Testis (tissue), 3 donors: ENCODE results near the gene CBX7. TPM values are rescaled to one million over a fixed set of nuclear protein-coding genes. Genes with fewer than 3 reads are reported as not detected.

Source experiments
- DNase-seq: peaks from one replicate; pipeline ENCODE4 v3.0.0-alpha.2; 2019
- H3K27ac ChIP-seq, 2 donors: fragments of 200-600 bp; sonication (generic); one replicate each; pipeline ENCODE4 v1.5.1; 2019
- H3K27me3 ChIP-seq: fragments of 200-600 bp; sonication (generic); one replicate; pipeline ENCODE4 v1.5.1; 2019
- H3K36me3 ChIP-seq: fragments of 200-600 bp; sonication (generic); one replicate; pipeline ENCODE4 v1.5.1; 2017; ENCODE audit warnings: low read depth; ENCODE audit errors: missing control alignments
- H3K4me1 ChIP-seq: fragments of 200-600 bp; sonication (generic); one replicate; pipeline ENCODE4 v1.5.1; 2019
- H3K4me3 ChIP-seq, 2 donors: fragments of 200-600 bp; sonication (generic); one replicate each; pipeline ENCODE4 v1.5.1; 2017 to 2019
- H3K9me3 ChIP-seq: fragments of 200-600 bp; sonication (generic); one replicate; pipeline ENCODE4 v1.5.1; 2017
- POLR2A ChIP-seq: fragments of 450-650 bp; IDR thresholded peaks from one replicate; pipeline ENCODE4 v1.6.1; 2017; ENCODE audit warnings: antibody characterized with exemption, mild to moderate bottlenecking, moderate library complexity
- WGBS, 2 donors: methylation state at CpG; one replicate each; pipeline ENCODE4 v1.1.5; 2018; 5-methylcytosine and 5-hydroxymethylcytosine counted together
- intact Hi-C: fragments of 100-400 bp; cut with DNase I; formaldehyde crosslinking; loops from one replicate; pipeline ENCODE4 v1.15.1; 2023; ENCODE audit warnings: low total_unique reads
- polyA plus RNA-seq: library from polyadenylated mRNA; stranded (reverse); fragments of 350-450 nt; fragmentation: Illumina TruSeq; extraction: RNeasy Lipid Tissue Mini Kit (QIAGEN cat#74804); gene quantifications from one replicate; pipeline ENCODE4 v1.2.3, GENCODE V29; 2014; ENCODE audit warnings: low read depth, low replicate concordance; ENCODE audit not compliant: insufficient read depth
- total RNA-seq, 2 donors: library from RNA; depleted of rRNA; stranded (reverse); fragments of >200 nt; gene quantifications; one replicate each; pipeline ENCODE4 v1.2.3, GENCODE V29; 2016
- TF ChIP-seq, protein P1 (sequence below), 3 experiments: fragments of 450-650 bp in 2 of 3; fragments of 200-600 bp in 1 of 3; sonication (generic) in 1 of 3; IDR thresholded peaks; one replicate each; pipeline ENCODE4 v1.5.1; 2016 to 2019; ENCODE audit warnings: antibody characterized with exemption in 3 of 3, mild to moderate bottlenecking in 2 of 3, moderate library complexity in 1 of 3

CBX7 gene
- total and polyA plus RNA-seq, 3 donors from 2014 or later = 25.7 to 62.8 (median 51.3) TPM

DNA sequence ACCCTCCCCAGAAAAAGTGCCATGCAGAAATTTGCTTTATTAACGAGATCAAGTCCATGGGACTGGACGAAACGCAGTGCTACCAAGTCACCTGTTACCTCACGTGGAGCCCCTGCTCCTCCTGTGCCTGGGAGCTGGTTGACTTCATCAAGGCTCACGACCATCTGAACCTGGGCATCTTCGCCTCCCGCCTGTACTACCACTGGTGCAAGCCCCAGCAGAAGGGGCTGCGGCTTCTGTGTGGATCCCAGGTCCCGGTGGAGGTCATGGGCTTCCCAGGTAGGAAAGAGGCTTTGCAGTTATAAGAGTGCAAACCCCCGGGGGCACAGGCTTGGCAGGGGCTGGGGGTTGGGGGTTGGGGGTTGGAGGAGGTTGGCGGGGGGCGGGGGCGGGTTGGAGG, 51.3 kb downstream of the CBX7 start:
- TF ChIP-seq, protein P1, sequence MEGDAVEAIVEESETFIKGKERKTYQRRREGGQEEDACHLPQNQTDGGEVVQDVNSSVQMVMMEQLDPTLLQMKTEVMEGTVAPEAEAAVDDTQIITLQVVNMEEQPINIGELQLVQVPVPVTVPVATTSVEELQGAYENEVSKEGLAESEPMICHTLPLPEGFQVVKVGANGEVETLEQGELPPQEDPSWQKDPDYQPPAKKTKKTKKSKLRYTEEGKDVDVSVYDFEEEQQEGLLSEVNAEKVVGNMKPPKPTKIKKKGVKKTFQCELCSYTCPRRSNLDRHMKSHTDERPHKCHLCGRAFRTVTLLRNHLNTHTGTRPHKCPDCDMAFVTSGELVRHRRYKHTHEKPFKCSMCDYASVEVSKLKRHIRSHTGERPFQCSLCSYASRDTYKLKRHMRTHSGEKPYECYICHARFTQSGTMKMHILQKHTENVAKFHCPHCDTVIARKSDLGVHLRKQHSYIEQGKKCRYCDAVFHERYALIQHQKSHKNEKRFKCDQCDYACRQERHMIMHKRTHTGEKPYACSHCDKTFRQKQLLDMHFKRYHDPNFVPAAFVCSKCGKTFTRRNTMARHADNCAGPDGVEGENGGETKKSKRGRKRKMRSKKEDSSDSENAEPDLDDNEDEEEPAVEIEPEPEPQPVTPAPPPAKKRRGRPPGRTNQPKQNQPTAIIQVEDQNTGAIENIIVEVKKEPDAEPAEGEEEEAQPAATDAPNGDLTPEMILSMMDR (IDR thresholded peaks at IDR 0.05) = no peak
- no peak for TF ChIP-seq POLR2A
- no peaks in the 10 kb centered on the region for H3K36me3 ChIP-seq
- intact Hi-C loops = no loop called here
- 84 to 89% methylated on average over 7 to 11 of the region's 13 CpGs for WGBS, 2 donors
- no peak overlapping the region for H3K4me3 ChIP-seq
- H3K4me1 ChIP-seq = peaks cover 31% of the 10 kb centered on the region
- no peak overlapping the region for H3K27ac ChIP-seq
- H3K9me3 ChIP-seq = no peaks in the 10 kb centered on the region
- no peaks in the 10 kb centered on the region for H3K27me3 ChIP-seq
- DNase-seq = no peak

- TF ChIP-seq, protein P1 (IDR thresholded peaks at IDR 0.05) = no peak
- TF ChIP-seq POLR2A = no peak
- H3K4me3 ChIP-seq = no peak overlapping the region
- no peaks in the 10 kb centered on the region for H3K36me3 ChIP-seq
- H3K9me3 ChIP-seq = no peaks in the 10 kb centered on the region
- no peaks in the 10 kb centered on the region for H3K27me3 ChIP-seq
- H3K4me1 ChIP-seq = peaks cover 34% of the 10 kb centered on the region
- WGBS, 2 donors = 82 to 89% methylated on average over 8 of the region's 8 CpGs
- peak overlapping the region in 1 of 2 donors; percentile 31 for H3K27ac ChIP-seq
- DNase-seq = no peak
- intact Hi-C loops = no loop called here
Measured at GRCh38 chr22:39098576-39098975, 53.9 kb downstream of the CBX7 start.

DNA sequence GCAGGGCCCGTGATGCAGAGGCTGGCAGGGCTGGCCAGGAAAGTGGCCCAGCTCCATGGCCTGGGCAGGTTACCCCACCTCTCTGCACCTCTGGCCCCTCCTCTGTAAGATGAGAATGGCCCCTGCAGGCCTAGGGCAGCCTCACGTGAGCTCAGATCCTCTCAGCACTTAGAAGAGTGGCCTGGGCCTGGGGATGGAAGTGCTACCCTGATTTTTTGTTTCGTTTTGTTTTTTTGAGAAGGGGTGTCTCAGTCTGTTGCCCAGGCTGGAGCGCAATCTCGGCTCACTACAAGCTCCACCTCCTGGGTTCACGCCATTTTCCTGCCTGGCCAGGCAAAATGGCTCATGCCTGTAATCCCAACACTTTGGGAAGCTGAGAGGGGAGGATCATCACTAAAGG, 54.5 kb downstream of the CBX7 start:
- Histone ChIP-seq H3K27ac (peak overlapping the region; percentile 31 to 55), H3K4me1 (peaks cover 34% of the 10 kb centered on the region), H3K4me3 (no peak overlapping the region), H3K27me3 (no peaks in the 10 kb centered on the region), H3K36me3 (no peaks in the 10 kb centered on the region), H3K9me3 (no peaks in the 10 kb centered on the region)
- intact Hi-C loops = no loop called here
- TF ChIP-seq POLR2A = no peak
- TF ChIP-seq, protein P1 (IDR thresholded peaks at IDR 0.05) = no peak
- DNase-seq = peak; percentile 51
- 57 to 58% methylated on average over 6 of the region's 6 CpGs for WGBS, 2 donors

GRCh38 chr22:39097098-39098020, 55.1 kb downstream of the CBX7 start, which contains the start of gene APOBEC3H:
TSS of gene APOBEC3H (plus strand) at chr22:39097244. CDS start at chr22:39100279, 3,035 bp downstream.
- Histone ChIP-seq H3K27ac (peak within 1 kb of the TSS; percentile 55 to 69), H3K9me3 (no peaks in the 10 kb centered on the region), H3K4me1 (peaks cover 34% of the 10 kb centered on the region), H3K27me3 (no peaks in the 10 kb centered on the region), H3K4me3 (no peak within 1 kb of the TSS), H3K36me3 (no peaks in the 10 kb centered on the region)
- WGBS, 2 donors = 58 to 68% methylated on average over 9 of the region's 9 CpGs
- TF ChIP-seq, protein P1 (IDR thresholded peaks at IDR 0.05) = no peak
- TF ChIP-seq POLR2A = no peak
- intact Hi-C loops = no loop called here
- DNase-seq = peak; percentile 57
